ENCODE results near the gene IL2RA.
"Not testable (repeated sequence)": the region's sequence is repeated elsewhere in the genome, so short reads cannot be mapped to it uniquely, and the experiment has no call there.

Gene IL2RA

GRCh38 chr10:5976512-5977470 is 85.4 kb downstream of the IL2RA start:
- DNase-seq = peak in 2 of 4 experiments; percentile 22 to 39

- DNase-seq = peak in 2 of 4 experiments; percentile 30 to 40
Observed at GRCh38 chr10:5975641-5976473, 86.3 kb downstream of the IL2RA start.

DNA sequence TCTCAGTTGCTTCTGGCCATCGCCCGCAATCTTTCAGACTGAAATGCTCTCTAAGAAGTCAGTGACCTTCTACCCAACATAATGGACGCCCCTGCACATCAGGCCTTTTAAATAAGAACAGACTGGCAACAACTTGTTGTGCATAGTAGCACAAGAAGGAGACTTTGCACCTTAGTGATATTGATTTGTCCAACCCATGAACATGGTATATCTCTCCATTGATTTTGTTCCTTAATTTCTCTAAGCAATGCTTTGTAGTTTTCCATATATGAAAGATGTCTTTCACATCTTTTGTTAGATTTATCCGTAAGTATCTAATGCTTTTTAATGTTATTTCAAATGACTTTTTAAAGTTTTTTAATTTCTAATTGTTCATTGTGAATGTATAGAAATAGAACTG is 89.1 kb downstream of the IL2RA start:
- no peak for DNase-seq

- no peak for DNase-seq
Observed at GRCh38 chr10:5971886-5972285, 90.3 kb downstream of the IL2RA start.

- DNase-seq = no peak
Observed at GRCh38 chr10:5971315-5971832, 90.8 kb downstream of the IL2RA start.

GRCh38 chr10:5970527-5970926 is 91.6 kb downstream of the IL2RA start:
- no peak for DNase-seq

DNA sequence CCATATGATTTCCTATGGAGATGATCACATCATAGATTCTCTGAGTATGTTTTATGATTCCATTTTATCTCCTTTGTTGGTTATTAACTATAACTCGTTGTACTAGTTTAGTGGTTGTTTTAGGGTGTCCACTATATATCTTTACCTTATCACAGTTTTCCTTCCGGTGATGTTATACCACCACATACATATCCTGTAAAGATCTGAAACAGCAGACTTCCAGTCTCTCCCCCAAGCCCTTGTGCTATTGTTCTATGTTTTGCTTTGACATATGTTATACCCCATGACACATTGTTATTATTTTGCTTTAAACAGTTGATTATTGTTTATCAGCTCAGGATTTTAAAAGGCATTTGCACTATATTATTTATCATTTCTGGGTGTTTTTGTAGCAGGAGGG is 92.1 kb downstream of the IL2RA start:
- DNase-seq = no peak

- no peak for DNase-seq
Observed at GRCh38 chr10:5968681-5969453, 93.3 kb downstream of the IL2RA start.

GRCh38 chr10:5968037-5968680 is 94.0 kb downstream of the IL2RA start:
- no peak for DNase-seq

- no peak for DNase-seq
Observed at GRCh38 chr10:5965266-5965665, 96.9 kb downstream of the IL2RA start.

DNA sequence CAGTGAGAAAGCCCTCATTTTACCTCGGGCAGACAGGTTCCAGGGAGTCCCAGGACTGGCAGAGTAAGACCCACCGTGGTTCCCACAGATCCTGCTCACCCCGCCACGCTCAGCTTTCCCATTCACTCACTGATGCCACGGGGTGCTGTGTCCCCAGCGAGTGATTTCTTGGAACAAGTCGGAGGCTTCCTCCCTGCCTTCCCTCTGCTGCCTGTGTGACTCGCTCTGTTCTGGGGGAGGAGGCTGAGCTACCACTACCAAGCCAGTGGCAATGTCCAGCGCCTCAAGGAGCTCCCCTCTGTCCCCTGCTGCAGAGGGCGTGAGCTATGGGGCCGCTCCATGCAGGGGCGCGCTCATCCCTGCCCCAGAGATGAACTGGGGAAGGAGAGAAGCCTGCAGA is 97.4 kb downstream of the IL2RA start:
- DNase-seq = no peak

- DNase-seq = no peak
Observed at GRCh38 chr10:5963591-5963990, 98.6 kb downstream of the IL2RA start.

DNA sequence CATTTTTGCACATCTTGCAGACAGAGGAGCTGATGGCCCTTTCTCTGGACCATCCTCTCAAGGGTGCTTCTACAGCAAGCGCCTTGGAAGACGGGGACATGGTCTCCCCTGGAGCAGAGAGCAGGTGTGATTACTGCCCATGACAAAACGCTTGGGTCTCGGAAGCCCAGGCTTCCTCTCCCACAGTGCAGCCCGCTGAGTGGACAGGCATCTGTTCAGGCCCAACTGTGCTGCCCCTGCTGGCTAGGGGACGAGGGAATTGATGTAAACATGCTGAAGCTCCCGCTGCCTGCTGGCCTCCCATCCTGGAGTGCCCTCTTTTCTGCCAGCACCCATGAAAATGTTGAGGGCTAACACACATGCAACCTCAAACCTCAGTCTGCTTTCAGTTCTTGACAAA is 99.1 kb downstream of the IL2RA start:
- no peak for DNase-seq

- DNase-seq = not testable (repeated sequence)
Observed at GRCh38 chr10:5962358-5962940, 99.7 kb downstream of the IL2RA start.

DNA sequence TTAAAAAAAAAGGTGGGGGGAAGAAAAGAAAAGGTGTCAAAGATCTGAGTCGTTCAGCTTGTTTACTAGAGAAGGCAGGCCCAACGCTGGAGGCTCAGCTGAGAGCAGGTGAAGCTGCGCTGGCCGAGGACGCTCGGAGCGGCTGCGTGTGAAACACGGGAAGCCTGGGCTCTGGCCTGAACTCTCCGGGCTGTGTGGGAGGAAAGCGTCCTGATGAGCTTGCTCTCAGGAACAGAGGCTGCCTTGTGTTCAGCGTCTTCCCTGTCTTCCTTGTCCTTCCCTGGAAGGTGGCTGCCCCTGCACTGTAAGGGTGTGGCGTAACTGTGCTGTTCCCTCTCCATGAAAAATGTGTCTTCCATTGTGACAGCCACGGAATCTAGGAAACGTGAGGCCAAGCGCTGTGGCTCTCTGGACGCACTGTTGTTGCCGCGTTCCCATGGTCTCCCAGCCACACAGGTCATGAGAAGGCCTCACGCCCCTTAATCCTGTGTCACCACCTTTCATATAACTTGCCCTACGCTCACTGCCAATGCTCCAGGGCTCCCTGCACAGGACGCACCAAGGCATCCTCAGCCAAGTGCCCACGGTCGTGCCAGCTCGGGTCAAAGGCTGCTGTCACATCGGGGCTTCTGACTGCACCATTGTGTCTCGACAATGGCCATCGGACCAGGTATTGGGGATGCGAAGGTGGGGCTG is 100.6 kb downstream of the IL2RA start:
- DNase-seq = no peak

DNA sequence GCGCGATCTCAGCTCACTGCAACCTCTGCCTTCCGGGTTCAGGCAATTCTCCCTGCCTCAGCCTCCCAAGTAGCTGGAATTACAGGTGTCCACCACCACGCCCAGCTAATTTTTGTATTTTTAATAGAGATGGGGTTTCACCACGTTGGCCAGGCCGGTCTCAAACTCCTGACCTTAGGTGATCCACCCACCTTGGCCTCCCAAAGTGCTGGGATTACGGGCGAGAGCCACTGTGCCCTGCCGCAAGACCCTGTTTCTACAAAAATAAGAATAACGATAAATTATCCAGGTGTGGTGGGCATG is 101.2 kb downstream of the IL2RA start:
- not testable (repeated sequence) for DNase-seq
